ENCODE measurements around the gene DENND4B.

DENND4B gene

GRCh38 chr1:153970346-153970745 is 23.8 kb upstream of the DENND4B start:
- no peak for DNase-seq (ENCODE audit: low read depth)

GRCh38 chr1:153968972-153969371 is 22.5 kb upstream of the DENND4B start:
- no peak for DNase-seq (ENCODE audit: low read depth)

- DNase-seq (ENCODE audit: low read depth), result no peak
Measured at GRCh38 chr1:153968408-153968807, 21.9 kb upstream of the DENND4B start.

GRCh38 chr1:153968000-153968363 is 21.5 kb upstream of the DENND4B start:
- DNase-seq (ENCODE audit: low read depth), result no peak

GRCh38 chr1:153967107-153967999 is 20.8 kb upstream of the DENND4B start, which contains the start of gene CREB3L4:
TSS of gene CREB3L4 (plus strand) at chr1:153967902. CDS start at chr1:153968526, 624 bp downstream.
- DNase-seq (ENCODE audit: low read depth), result peak; percentile 99

GRCh38 chr1:153963850-153964331 is 17.4 kb upstream of the DENND4B start:
- peak; percentile 34 for DNase-seq (ENCODE audit: low read depth)

GRCh38 chr1:153963030-153963849 is 16.7 kb upstream of the DENND4B start, which contains the start of gene SLC39A1:
TSS of gene SLC39A1 (minus strand) at chr1:153963537. CDS start at chr1:153962715, 822 bp downstream.
- DNase-seq (ENCODE audit: low read depth), result peak; percentile 96

GRCh38 chr1:153962088-153963029 is 15.8 kb upstream of the DENND4B start:
- peak; percentile 65 for DNase-seq (ENCODE audit: low read depth)

- no peak for DNase-seq (ENCODE audit: low read depth)
Measured at GRCh38 chr1:153961421-153961820, 14.9 kb upstream of the DENND4B start.

- no peak for DNase-seq (ENCODE audit: low read depth)
Measured at GRCh38 chr1:153960206-153960605, 13.7 kb upstream of the DENND4B start.

- no peak for DNase-seq (ENCODE audit: low read depth)
Measured at GRCh38 chr1:153959454-153959853, 12.9 kb upstream of the DENND4B start.

GRCh38 chr1:153958961-153959260 is 12.4 kb upstream of the DENND4B start:
- DNase-seq (ENCODE audit: low read depth), result no peak

GRCh38 chr1:153958111-153958960 is 11.8 kb upstream of the DENND4B start, which contains the start of gene CRTC2:
TSS of gene CRTC2 (minus strand) at chr1:153958612. CDS start at chr1:153958497, 115 bp downstream.
- DNase-seq (ENCODE audit: low read depth), result peak; percentile 99

GRCh38 chr1:153957744-153958110 is 11.2 kb upstream of the DENND4B start:
- DNase-seq (ENCODE audit: low read depth), result peak; percentile 28

GRCh38 chr1:153956997-153957715 is 10.6 kb upstream of the DENND4B start:
- no peak for DNase-seq (ENCODE audit: low read depth)

GRCh38 chr1:153954826-153955225 is 8.3 kb upstream of the DENND4B start:
- DNase-seq (ENCODE audit: low read depth), result no peak

GRCh38 chr1:153953859-153954365 is 7.4 kb upstream of the DENND4B start:
- DNase-seq (ENCODE audit: low read depth), result no peak

- DNase-seq (ENCODE audit: low read depth), result no peak
Measured at GRCh38 chr1:153951801-153952200, 5.3 kb upstream of the DENND4B start.

GRCh38 chr1:153951183-153951582 is 4.7 kb upstream of the DENND4B start:
- no peak for DNase-seq (ENCODE audit: low read depth)
